Chondrocyte (in vitro differentiated cells): ENCODE measurements around the gene SIL1. TPM values are rescaled to one million over a fixed set of nuclear protein-coding genes. Genes with fewer than 3 reads are reported as not detected.

ENCODE experiments used
- DNase-seq: peaks from one replicate; pipeline ENCODE4 v3.0.0; 2021; ENCODE audit warnings: mixed read lengths, low spot score
- H3K27ac Mint-ChIP-seq: one replicate; pipeline ENCODE4 v1.8.0; 2021; ENCODE audit warnings: mild to moderate bottlenecking, moderate library complexity, mixed read lengths; ENCODE audit not compliant: unreplicated experiment
- H3K27me3 Mint-ChIP-seq: 2 replicates; pipeline ENCODE4 v1.8.0; 2021; ENCODE audit warnings: low read depth, mixed read lengths
- H3K36me3 Mint-ChIP-seq: 2 replicates; pipeline ENCODE4 v1.8.0; 2021; ENCODE audit warnings: low read depth, mixed read lengths
- H3K4me1 Mint-ChIP-seq: 2 replicates; pipeline ENCODE4 v1.8.0; 2021; ENCODE audit warnings: low read depth, mild to moderate bottlenecking, mixed read lengths
- H3K4me3 Mint-ChIP-seq: one replicate; pipeline ENCODE4 v1.8.0; 2021; ENCODE audit warnings: mild to moderate bottlenecking, moderate library complexity, mixed read lengths; ENCODE audit not compliant: unreplicated experiment
- H3K9me3 Mint-ChIP-seq: 2 replicates; pipeline ENCODE4 v1.8.0; 2021; ENCODE audit warnings: low read depth, mixed read lengths
- total RNA-seq: library from RNA; stranded (reverse); gene quantifications from 3 replicates; pipeline ENCODE4 v1.2.1, GENCODE V29; 2021
- TF ChIP-seq, protein P1 (sequence below): fragments of 200-600 bp; sonication (generic); IDR thresholded peaks from 2 replicates; pipeline ENCODE4 v1.5.0; 2021; ENCODE audit warnings: antibody characterized with exemption, mild to moderate bottlenecking, moderate library complexity

SIL1 gene
- total RNA-seq, 1 donor from 2014 or later: 71.1 TPM

DNA sequence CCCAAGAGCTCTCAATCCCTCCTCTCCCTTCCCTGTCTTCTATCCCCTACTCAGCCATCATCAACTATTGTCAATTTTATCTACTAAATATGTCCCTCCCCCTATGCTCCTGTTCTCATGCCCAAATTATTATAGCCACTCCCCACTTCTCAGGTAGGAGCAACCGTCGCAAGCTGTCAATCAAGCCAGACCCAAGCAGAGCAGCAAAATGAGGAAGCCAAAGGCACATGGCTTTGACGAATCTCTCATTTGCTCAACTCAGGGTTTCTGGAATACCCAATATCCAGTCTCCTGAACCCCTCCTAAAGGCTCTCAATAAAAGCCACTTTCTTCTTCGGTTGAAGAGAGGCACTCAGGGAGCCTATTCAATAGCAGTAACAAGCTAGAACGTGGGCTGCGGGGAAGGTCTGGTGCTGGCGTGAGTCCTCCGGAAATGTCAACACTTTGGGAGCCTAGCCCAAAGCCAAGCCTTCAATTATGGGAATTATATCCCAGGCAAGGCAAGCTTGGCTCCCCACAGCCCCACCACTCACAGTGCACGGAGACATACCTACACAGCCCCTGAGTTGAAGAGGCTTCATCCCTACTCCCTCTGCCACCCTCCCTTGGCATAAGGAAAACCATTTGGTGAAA is 47.7 kb downstream of the SIL1 start:
- Mint-ChIP-seq H3K4me1 (peaks cover 55% of the 10 kb centered on the region), H3K27ac (no peak overlapping the region), H3K9me3 (no peaks in the 10 kb centered on the region), H3K36me3 (peaks cover 1% of the 10 kb centered on the region), H3K4me3 (no peak overlapping the region), H3K27me3 (no peaks in the 10 kb centered on the region)
- TF ChIP-seq, protein P1, sequence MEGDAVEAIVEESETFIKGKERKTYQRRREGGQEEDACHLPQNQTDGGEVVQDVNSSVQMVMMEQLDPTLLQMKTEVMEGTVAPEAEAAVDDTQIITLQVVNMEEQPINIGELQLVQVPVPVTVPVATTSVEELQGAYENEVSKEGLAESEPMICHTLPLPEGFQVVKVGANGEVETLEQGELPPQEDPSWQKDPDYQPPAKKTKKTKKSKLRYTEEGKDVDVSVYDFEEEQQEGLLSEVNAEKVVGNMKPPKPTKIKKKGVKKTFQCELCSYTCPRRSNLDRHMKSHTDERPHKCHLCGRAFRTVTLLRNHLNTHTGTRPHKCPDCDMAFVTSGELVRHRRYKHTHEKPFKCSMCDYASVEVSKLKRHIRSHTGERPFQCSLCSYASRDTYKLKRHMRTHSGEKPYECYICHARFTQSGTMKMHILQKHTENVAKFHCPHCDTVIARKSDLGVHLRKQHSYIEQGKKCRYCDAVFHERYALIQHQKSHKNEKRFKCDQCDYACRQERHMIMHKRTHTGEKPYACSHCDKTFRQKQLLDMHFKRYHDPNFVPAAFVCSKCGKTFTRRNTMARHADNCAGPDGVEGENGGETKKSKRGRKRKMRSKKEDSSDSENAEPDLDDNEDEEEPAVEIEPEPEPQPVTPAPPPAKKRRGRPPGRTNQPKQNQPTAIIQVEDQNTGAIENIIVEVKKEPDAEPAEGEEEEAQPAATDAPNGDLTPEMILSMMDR: no peak
- no peak for DNase-seq

DNA sequence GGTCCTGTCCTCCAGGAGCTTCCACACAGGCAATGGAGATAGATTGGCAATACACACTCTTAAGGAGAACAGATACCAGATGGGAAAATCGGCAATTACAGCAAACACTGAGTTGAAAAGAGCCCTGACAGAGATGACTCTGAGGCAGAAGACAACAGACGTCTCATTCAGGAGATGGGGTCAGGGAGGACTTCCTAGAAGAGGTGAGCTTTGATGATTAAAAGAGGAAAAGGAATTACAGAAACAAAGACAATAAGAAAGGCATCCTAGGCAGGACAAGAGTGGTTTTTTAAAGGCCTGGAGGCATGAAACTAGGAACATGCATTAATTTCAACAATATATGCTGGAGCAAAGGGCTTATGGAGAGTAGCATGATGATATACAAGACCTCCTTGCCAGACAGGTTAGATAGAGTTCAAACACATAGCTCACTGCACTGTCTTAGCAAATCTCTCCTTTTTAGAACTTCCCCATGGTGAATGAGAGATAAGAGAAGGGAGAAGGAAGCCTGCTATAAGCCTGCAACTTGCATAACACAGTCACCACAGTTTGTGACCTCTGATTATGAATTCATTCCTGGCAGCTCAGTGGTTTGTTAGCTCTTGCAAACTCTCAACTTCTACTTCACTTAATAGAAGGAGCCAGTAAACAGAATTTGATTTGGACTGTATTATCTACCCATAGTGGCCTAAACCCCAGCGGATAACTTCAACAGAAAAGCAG is 48.5 kb downstream of the SIL1 start:
- peak overlapping the region; percentile 33 for H3K27ac Mint-ChIP-seq
- H3K4me1 Mint-ChIP-seq: peaks cover 61% of the 10 kb centered on the region
- H3K27me3 Mint-ChIP-seq: no peaks in the 10 kb centered on the region
- no peaks in the 10 kb centered on the region for H3K9me3 Mint-ChIP-seq
- H3K4me3 Mint-ChIP-seq: no peak overlapping the region
- DNase-seq: no peak
- TF ChIP-seq, protein P1: no peak
- peaks cover 1% of the 10 kb centered on the region for H3K36me3 Mint-ChIP-seq

DNA sequence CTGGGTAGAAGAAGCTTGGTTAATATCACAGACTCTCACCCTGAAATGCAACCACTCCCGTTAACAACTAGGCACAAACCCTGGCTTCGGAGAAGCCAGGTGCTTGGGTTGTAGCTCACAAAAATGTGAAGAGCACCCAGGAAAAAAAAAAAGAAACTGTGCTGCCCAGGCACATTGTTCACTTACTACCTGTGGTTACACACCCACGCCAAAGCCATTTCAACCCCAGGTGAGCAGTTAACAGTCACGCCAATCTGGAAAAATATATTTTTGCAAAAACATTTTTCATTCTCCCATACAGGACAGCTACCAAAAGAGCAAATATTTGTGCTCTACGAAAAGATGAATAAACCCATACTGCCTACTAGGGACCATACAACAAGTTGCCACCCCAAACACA is 49.2 kb downstream of the SIL1 start:
- no peak overlapping the region for H3K4me3 Mint-ChIP-seq
- no peaks in the 10 kb centered on the region for H3K27me3 Mint-ChIP-seq
- no peak overlapping the region for H3K27ac Mint-ChIP-seq

DNA sequence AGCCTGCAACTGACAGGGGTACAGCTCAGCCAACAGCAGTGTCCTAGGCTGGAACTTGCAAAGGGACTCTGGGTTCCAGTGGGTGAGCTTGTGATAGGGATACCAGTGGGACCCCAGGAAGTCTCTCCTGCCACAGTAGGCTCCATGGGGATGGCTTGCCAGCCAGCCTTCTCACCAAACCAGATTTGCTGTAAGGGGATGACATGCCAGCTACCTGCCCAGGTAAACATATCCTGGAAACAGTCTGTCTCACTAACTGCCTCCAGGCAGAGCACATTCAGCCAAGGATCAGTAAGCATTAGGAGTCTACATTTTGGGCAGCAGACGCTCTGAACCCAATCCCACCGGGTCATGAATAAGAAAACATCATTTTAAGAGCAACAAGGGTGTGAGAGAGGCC is 49.9 kb downstream of the SIL1 start:
- Mint-ChIP-seq H3K4me1 (peaks cover 66% of the 10 kb centered on the region), H3K36me3 (no peaks in the 10 kb centered on the region), H3K27ac (peak overlapping the region; percentile 70), H3K4me3 (no peak overlapping the region), H3K27me3 (no peaks in the 10 kb centered on the region), H3K9me3 (no peaks in the 10 kb centered on the region)
- TF ChIP-seq, protein P1: no peak
- DNase-seq: no peak

More for the DNA sequence above, 49.2 kb downstream of the SIL1 start:
- no peaks in the 10 kb centered on the region for H3K36me3 Mint-ChIP-seq
- peaks cover 64% of the 10 kb centered on the region for H3K4me1 Mint-ChIP-seq
- DNase-seq: no peak
- H3K9me3 Mint-ChIP-seq: no peaks in the 10 kb centered on the region
- TF ChIP-seq, protein P1: no peak

DNA sequence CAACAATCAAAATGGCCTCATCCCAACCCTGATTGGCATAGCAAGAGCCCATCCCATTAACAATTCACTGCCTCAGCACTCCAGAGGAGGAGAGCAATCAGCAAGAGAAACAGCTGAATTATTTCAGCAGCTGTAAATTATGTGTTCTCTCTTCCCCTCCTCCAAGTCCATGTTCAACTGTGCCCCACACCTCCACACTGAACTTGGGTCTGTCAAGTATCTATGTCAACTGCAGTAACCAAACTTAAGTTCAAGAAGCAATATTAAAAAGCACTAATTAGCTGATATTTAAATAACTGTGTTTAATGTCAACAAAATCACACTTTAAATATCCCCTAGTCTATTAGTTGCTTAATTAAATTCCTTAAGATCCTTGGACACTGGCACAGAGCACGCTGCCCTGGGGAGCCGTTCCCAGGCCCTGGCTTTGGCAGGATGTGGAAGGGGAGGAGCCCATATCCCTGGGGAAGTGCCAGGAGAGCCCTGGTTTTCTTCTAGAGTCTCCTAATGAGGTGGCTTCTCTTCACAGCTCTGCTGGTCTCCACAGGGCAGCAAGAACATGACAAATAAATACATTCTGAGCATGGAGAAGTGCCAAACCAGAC is 50.6 kb downstream of the SIL1 start:
- no peaks in the 10 kb centered on the region for H3K27me3 Mint-ChIP-seq
- H3K27ac Mint-ChIP-seq: peak overlapping the region; percentile 70
- TF ChIP-seq, protein P1: no peak
- no peaks in the 10 kb centered on the region for H3K9me3 Mint-ChIP-seq
- peaks cover 66% of the 10 kb centered on the region for H3K4me1 Mint-ChIP-seq
- H3K36me3 Mint-ChIP-seq: no peaks in the 10 kb centered on the region
- no peak overlapping the region for H3K4me3 Mint-ChIP-seq
- no peak for DNase-seq
